Esophagus muscularis mucosa (tissue), 3 donors: ENCODE data around the gene SREBF1.

Experiments
- POLR2A ChIP-seq: fragments of 450-650 bp; IDR thresholded peaks from one replicate; pipeline ENCODE4 v1.6.1; 2017; ENCODE audit warnings: antibody characterized with exemption, moderate library complexity, mild to moderate bottlenecking, low read depth
- TF ChIP-seq, protein P1 (sequence below), 3 experiments: fragments of 200-600 bp in 2 of 3; fragments of 450-650 bp in 1 of 3; sonication (generic) in 2 of 3; IDR thresholded peaks; one replicate each; pipeline ENCODE4 v1.5.1; 2017 to 2019; ENCODE audit warnings: antibody characterized with exemption in 3 of 3, mild to moderate bottlenecking in 2 of 3, moderate library complexity in 1 of 3

DNA sequence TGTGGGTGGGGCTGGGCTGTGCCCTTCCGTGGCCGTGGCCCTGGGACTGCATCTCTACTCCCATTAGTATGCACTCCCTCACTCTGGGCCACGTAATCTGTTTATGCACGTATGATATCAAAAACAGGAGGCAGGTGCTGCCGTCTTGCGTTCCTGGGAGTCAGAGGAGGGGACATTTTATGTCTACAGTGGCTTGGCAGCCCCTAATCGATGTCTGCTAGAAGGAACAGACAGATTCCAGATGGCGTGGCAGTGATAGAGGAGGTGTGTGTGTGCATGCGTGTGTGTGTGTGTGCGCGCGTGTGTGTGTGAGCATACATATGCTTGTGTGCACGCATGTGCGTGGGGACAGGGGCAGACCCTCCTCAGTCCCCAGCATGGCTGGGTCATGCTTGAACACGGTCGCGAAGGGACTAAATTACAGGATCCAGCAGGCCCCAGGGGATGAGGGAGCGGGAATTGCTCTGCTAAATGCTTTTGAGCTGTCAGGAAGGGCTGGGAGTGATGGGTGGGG lies 44.7 kb downstream of the SREBF1 start:
- TF ChIP-seq, protein P1, sequence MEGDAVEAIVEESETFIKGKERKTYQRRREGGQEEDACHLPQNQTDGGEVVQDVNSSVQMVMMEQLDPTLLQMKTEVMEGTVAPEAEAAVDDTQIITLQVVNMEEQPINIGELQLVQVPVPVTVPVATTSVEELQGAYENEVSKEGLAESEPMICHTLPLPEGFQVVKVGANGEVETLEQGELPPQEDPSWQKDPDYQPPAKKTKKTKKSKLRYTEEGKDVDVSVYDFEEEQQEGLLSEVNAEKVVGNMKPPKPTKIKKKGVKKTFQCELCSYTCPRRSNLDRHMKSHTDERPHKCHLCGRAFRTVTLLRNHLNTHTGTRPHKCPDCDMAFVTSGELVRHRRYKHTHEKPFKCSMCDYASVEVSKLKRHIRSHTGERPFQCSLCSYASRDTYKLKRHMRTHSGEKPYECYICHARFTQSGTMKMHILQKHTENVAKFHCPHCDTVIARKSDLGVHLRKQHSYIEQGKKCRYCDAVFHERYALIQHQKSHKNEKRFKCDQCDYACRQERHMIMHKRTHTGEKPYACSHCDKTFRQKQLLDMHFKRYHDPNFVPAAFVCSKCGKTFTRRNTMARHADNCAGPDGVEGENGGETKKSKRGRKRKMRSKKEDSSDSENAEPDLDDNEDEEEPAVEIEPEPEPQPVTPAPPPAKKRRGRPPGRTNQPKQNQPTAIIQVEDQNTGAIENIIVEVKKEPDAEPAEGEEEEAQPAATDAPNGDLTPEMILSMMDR (IDR thresholded peaks at IDR 0.05): no peak
- TF ChIP-seq POLR2A: no peak
